ENCODE data around the gene KCNN4. TPM values are rescaled to one million over a fixed set of nuclear protein-coding genes. Genes with fewer than 3 reads are reported as not detected.
"Not testable (repeated sequence)": the region's sequence is repeated elsewhere in the genome, so short reads cannot be mapped to it uniquely, and the experiment has no call there.

Gene KCNN4
- polyA plus RNA-seq, 2 donors, result 3.9 to 4.6 TPM

DNA sequence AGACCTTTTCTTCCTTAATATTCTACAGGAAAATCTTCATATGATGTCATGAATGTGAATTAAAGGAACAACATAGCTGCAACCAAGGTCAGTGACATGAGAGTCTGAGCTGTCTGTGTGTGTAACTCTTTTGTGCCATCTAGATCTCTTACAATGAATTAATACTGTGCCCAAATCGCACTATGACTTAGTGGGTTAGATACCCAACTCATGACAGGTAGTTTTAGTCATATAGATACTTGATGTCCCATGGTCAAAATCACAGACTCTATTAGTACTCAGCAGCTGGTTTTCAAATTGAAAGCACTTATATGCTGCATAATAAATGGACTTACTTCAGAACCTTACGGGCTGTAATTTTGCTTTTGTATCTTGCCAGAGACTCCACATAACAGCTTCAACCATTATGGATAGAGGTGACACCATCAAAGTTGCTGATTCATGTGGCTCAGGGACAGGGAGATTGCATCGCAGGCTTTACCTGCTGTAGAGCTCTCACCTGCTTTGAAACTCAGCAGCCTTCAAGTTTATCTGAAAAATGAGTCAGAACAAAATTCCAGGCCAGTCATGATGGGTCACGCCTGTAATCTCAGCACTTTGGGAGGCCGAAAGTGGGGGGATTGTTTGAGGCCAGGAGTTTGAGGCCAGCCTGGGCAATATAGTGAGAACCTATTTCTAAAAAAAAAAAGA is 34.0 kb upstream of the KCNN4 start:
- whole genome bisulfite sequencing, 2 donors, result 61 to 63% methylated on average over 5 of the region's 5 CpGs
- peaks cover 0 to under 1% of the 10 kb centered on the region in 2 donors for H3K4me1 ChIP-seq (ENCODE audit: control insufficient read depth in 2 of 2, insufficient read depth in 2 of 2, low read length in 1 of 2)
- no peak overlapping the region for H3K4me3 ChIP-seq (ENCODE audit: low read depth in 1 of 2, low read length in 2 of 2)
- H3K36me3 ChIP-seq (ENCODE audit: control insufficient read depth in 2 of 2, insufficient read depth in 2 of 2, low read length in 1 of 2), result no peaks in the 10 kb centered on the region
- H3K27ac ChIP-seq (ENCODE audit: low read depth in 2 of 2, low read length in 1 of 2), result no peak overlapping the region
- H3K27me3 ChIP-seq (ENCODE audit: control insufficient read depth in 1 of 2, insufficient read depth in 2 of 2, low read length in 2 of 2), result no peaks in the 10 kb centered on the region
- H3K9me3 ChIP-seq (ENCODE audit: control insufficient read depth in 2 of 2, insufficient read depth in 1 of 2, low read depth in 1 of 2, low read length in 1 of 2), result no peaks in the 10 kb centered on the region

- Histone ChIP-seq H3K4me1 (ENCODE audit: control insufficient read depth in 2 of 2, insufficient read depth in 2 of 2, low read length in 1 of 2) (no peaks in the 10 kb centered on the region), H3K4me3 (ENCODE audit: low read depth in 1 of 2, low read length in 2 of 2) (no peak overlapping the region), H3K9me3 (ENCODE audit: control insufficient read depth in 2 of 2, insufficient read depth in 1 of 2, low read depth in 1 of 2, low read length in 1 of 2) (no peaks in the 10 kb centered on the region), H3K27ac (ENCODE audit: low read depth in 2 of 2, low read length in 1 of 2) (no peak overlapping the region), H3K36me3 (ENCODE audit: control insufficient read depth in 2 of 2, insufficient read depth in 2 of 2, low read length in 1 of 2) (no peaks in the 10 kb centered on the region), H3K27me3 (ENCODE audit: control insufficient read depth in 1 of 2, insufficient read depth in 2 of 2, low read length in 2 of 2) (no peaks in the 10 kb centered on the region)
- 69 to 72% methylated on average over 6 of the region's 6 CpGs for WGBS, 2 donors
Observed at GRCh38 chr19:43812688-43813087, 31.9 kb upstream of the KCNN4 start.

- no peaks in the 10 kb centered on the region for H3K27me3 ChIP-seq (ENCODE audit: control insufficient read depth in 1 of 2, insufficient read depth in 2 of 2, low read length in 2 of 2)
- H3K4me3 ChIP-seq (ENCODE audit: low read depth in 1 of 2, low read length in 2 of 2), result no peak overlapping the region
- no peak overlapping the region for H3K27ac ChIP-seq (ENCODE audit: low read depth in 2 of 2, low read length in 1 of 2)
- H3K4me1 ChIP-seq (ENCODE audit: control insufficient read depth in 2 of 2, insufficient read depth in 2 of 2, low read length in 1 of 2), result no peaks in the 10 kb centered on the region
- 54 to 66% methylated on average over 1 of the region's 1 CpG for WGBS, 2 donors
- H3K36me3 ChIP-seq (ENCODE audit: control insufficient read depth in 2 of 2, insufficient read depth in 2 of 2, low read length in 1 of 2), result no peaks in the 10 kb centered on the region
- H3K9me3 ChIP-seq (ENCODE audit: control insufficient read depth in 2 of 2, insufficient read depth in 1 of 2, low read depth in 1 of 2, low read length in 1 of 2), result no peaks in the 10 kb centered on the region
Observed at GRCh38 chr19:43812259-43812658, 31.5 kb upstream of the KCNN4 start.

DNA sequence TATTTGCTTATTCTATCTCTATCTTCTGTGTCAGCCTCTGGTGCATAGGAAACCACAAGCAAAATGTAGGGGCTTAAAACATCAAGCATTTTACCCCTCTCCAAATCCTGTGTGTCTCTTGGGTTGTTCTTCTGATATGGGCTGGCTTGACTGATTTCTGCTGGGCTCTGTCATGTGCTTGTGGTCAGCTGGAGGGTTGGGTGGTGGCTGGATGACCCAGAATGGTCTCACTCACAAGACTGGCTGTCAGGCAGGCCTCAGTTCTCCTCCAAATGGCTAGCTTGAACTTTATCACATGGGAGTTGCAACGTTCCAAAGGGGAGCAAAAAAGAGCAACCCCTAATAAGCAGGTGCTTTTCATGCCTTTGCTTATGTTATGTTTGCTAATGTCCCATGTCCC is 31.1 kb upstream of the KCNN4 start:
- Histone ChIP-seq H3K36me3 (ENCODE audit: control insufficient read depth in 2 of 2, insufficient read depth in 2 of 2, low read length in 1 of 2) (no peaks in the 10 kb centered on the region), H3K27me3 (ENCODE audit: control insufficient read depth in 1 of 2, insufficient read depth in 2 of 2, low read length in 2 of 2) (no peaks in the 10 kb centered on the region), H3K4me3 (ENCODE audit: low read depth in 1 of 2, low read length in 2 of 2) (no peak overlapping the region), H3K27ac (ENCODE audit: low read depth in 2 of 2, low read length in 1 of 2) (no peak overlapping the region), H3K4me1 (ENCODE audit: control insufficient read depth in 2 of 2, insufficient read depth in 2 of 2, low read length in 1 of 2) (no peaks in the 10 kb centered on the region), H3K9me3 (ENCODE audit: control insufficient read depth in 2 of 2, insufficient read depth in 1 of 2, low read depth in 1 of 2, low read length in 1 of 2) (no peaks in the 10 kb centered on the region)
- 42 to 60% methylated on average over 1 of the region's 1 CpG for WGBS, 2 donors

DNA sequence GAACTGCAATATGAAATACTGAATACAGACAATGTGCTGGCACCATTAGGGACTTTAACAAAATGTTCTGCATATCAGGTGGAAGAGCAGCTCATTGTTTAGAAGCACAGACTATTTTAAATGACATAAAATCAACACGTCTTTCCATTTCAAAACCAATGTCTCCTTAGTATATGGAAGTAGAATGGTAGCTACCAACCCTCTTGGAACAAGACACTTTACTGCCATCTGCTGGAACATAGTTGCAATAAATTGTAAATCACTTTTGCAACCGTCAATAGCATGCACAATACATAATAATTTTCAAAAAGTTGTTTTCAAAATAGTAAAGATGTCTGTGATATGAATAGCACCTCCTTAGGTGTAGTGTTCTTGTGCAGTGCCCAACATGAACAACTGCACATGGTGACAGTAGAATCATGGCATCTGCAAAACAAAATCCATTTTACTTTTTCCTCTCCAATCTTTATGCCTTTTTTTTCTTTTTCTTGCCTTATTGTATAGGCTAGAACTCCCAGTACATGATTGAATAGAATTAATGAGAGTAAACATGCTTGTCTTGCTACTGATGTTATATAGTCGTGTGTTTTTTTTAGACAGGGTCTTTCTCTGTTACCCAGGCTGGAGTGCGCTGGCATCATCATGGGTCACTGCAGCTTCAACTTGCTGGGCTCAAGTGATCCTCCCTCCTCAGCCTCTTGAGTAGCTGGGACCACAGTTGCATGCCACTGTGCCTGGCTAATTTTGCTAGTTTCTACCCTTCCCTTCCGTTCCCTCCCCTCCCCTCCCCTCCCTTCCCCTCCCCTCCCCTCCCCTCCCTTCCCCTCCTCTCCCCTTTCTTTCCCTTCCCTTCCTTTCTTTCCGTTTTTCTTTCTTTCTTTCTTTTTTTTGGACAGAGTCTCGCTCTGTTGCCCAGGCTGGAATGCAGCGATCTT is 29.3 kb upstream of the KCNN4 start:
- 31 to 35% methylated on average over 6 to 7 of the region's 8 CpGs for WGBS, 2 donors
- H3K27me3 ChIP-seq (ENCODE audit: control insufficient read depth in 1 of 2, insufficient read depth in 2 of 2, low read length in 2 of 2), result no peaks in the 10 kb centered on the region
- H3K4me1 ChIP-seq (ENCODE audit: control insufficient read depth in 2 of 2, insufficient read depth in 2 of 2, low read length in 1 of 2), result no peaks in the 10 kb centered on the region
- no peak overlapping the region for H3K4me3 ChIP-seq (ENCODE audit: low read depth in 1 of 2, low read length in 2 of 2)
- H3K9me3 ChIP-seq (ENCODE audit: control insufficient read depth in 2 of 2, insufficient read depth in 1 of 2, low read depth in 1 of 2, low read length in 1 of 2), result no peaks in the 10 kb centered on the region
- no peaks in the 10 kb centered on the region for H3K36me3 ChIP-seq (ENCODE audit: control insufficient read depth in 2 of 2, insufficient read depth in 2 of 2, low read length in 1 of 2)
- no peak overlapping the region for H3K27ac ChIP-seq (ENCODE audit: low read depth in 2 of 2, low read length in 1 of 2)

DNA sequence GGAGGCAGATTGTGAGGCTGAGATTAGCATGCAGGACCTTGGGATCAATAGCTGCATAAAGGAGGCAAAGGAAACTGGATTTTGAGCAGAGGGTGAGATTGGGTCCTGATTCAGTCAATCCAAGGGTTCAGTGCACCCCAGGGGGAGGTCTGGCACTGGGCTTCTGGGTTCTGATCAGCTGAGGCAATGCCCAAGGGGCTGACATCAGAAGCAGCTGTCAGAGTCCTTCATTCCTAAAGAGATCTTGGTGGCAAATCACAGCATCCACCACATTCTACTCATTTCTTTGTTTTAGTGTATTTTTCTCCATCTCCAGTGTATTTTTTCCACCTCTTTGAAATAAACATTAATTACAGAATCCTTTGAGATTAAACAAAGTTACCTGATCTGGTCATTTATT is 26.9 kb upstream of the KCNN4 start:
- H3K27ac ChIP-seq (ENCODE audit: low read depth in 2 of 2, low read length in 1 of 2), result no peak overlapping the region
- H3K27me3 ChIP-seq (ENCODE audit: control insufficient read depth in 1 of 2, insufficient read depth in 2 of 2, low read length in 2 of 2), result no peaks in the 10 kb centered on the region
- H3K36me3 ChIP-seq (ENCODE audit: control insufficient read depth in 2 of 2, insufficient read depth in 2 of 2, low read length in 1 of 2), result no peaks in the 10 kb centered on the region
- H3K4me1 ChIP-seq (ENCODE audit: control insufficient read depth in 2 of 2, insufficient read depth in 2 of 2, low read length in 1 of 2), result no peaks in the 10 kb centered on the region
- no peaks in the 10 kb centered on the region for H3K9me3 ChIP-seq (ENCODE audit: control insufficient read depth in 2 of 2, insufficient read depth in 1 of 2, low read depth in 1 of 2, low read length in 1 of 2)
- H3K4me3 ChIP-seq (ENCODE audit: low read depth in 1 of 2, low read length in 2 of 2), result no peak overlapping the region

GRCh38 chr19:43806848-43807247 is 26.1 kb upstream of the KCNN4 start:
- Histone ChIP-seq H3K4me3 (ENCODE audit: low read depth in 1 of 2, low read length in 2 of 2) (no peak overlapping the region), H3K27me3 (ENCODE audit: control insufficient read depth in 1 of 2, insufficient read depth in 2 of 2, low read length in 2 of 2) (no peaks in the 10 kb centered on the region), H3K36me3 (ENCODE audit: control insufficient read depth in 2 of 2, insufficient read depth in 2 of 2, low read length in 1 of 2) (no peaks in the 10 kb centered on the region), H3K9me3 (ENCODE audit: control insufficient read depth in 2 of 2, insufficient read depth in 1 of 2, low read depth in 1 of 2, low read length in 1 of 2) (no peaks in the 10 kb centered on the region), H3K27ac (ENCODE audit: low read depth in 2 of 2, low read length in 1 of 2) (no peak overlapping the region), H3K4me1 (ENCODE audit: control insufficient read depth in 2 of 2, insufficient read depth in 2 of 2, low read length in 1 of 2) (no peaks in the 10 kb centered on the region)
- 67 to 74% methylated on average over 5 of the region's 5 CpGs for WGBS, 2 donors

GRCh38 chr19:43806401-43806800 is 25.6 kb upstream of the KCNN4 start:
- not testable (repeated sequence) for H3K27ac ChIP-seq (ENCODE audit: low read depth in 2 of 2, low read length in 1 of 2); H3K4me3 ChIP-seq (ENCODE audit: low read depth in 1 of 2, low read length in 2 of 2); H3K27me3 ChIP-seq (ENCODE audit: control insufficient read depth in 1 of 2, insufficient read depth in 2 of 2, low read length in 2 of 2); H3K9me3 ChIP-seq (ENCODE audit: control insufficient read depth in 2 of 2, insufficient read depth in 1 of 2, low read depth in 1 of 2, low read length in 1 of 2); H3K36me3 ChIP-seq (ENCODE audit: control insufficient read depth in 2 of 2, insufficient read depth in 2 of 2, low read length in 1 of 2); H3K4me1 ChIP-seq (ENCODE audit: control insufficient read depth in 2 of 2, insufficient read depth in 2 of 2, low read length in 1 of 2)
- 89 to 90% methylated on average over 7 of the region's 7 CpGs for WGBS, 2 donors

GRCh38 chr19:43804432-43804831 is 23.7 kb upstream of the KCNN4 start:
- H3K4me3 ChIP-seq (ENCODE audit: low read depth in 1 of 2, low read length in 2 of 2), result no peak overlapping the region
- H3K36me3 ChIP-seq (ENCODE audit: control insufficient read depth in 2 of 2, insufficient read depth in 2 of 2, low read length in 1 of 2), result no peaks in the 10 kb centered on the region
- H3K27ac ChIP-seq (ENCODE audit: low read depth in 2 of 2, low read length in 1 of 2), result no peak overlapping the region
- WGBS, 2 donors, result 56 to 62% methylated on average over 2 of the region's 2 CpGs
- H3K9me3 ChIP-seq (ENCODE audit: control insufficient read depth in 2 of 2, insufficient read depth in 1 of 2, low read depth in 1 of 2, low read length in 1 of 2), result no peaks in the 10 kb centered on the region
- H3K4me1 ChIP-seq (ENCODE audit: control insufficient read depth in 2 of 2, insufficient read depth in 2 of 2, low read length in 1 of 2), result peaks cover 0 to 3% of the 10 kb centered on the region in 2 donors
- H3K27me3 ChIP-seq (ENCODE audit: control insufficient read depth in 1 of 2, insufficient read depth in 2 of 2, low read length in 2 of 2), result no peaks in the 10 kb centered on the region

All from esophagus (tissue), 2 donors.